Measurements from ENCODE around the gene MEIS2.

MEIS2 gene

DNA sequence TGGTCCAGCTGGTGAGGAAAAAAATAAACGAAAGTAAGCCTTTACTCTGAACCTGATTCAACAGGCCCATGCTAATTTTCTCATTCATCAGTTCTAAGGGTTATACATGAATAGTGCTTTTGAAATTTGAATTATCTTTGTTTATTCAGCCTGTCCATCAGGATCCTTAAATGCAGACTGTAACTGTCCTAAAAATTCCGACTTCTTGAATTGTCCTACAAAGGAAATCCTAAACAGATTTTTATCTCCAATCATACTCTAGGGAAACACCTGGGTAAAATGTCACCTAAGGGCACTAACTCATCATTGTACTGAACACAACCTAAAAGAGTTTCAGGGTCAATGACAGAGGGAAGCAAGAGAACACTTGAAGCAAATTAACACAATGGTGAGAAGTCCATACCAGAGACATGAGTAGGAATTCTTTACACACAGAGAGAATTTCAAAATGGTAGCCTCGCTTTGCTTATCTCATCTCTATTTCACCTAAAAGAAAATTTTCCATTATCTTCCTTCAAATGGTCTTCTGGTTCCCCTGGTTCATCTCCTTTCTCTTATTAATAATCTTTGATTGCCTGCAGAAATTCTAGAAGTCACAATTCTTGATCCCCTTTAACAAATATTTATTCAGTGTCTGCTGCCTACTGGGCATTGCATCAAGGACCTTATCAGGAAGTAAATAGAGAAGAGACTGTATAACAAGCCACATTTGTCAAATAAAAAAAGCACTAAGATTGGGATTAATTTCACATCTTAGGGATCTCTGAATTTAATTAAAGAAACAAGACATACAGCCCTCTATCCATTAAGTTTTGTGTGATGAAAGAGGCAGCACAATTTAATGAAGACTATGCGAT is 182.7 kb downstream of the MEIS2 start:
- DNase-seq, result no peak

DNA sequence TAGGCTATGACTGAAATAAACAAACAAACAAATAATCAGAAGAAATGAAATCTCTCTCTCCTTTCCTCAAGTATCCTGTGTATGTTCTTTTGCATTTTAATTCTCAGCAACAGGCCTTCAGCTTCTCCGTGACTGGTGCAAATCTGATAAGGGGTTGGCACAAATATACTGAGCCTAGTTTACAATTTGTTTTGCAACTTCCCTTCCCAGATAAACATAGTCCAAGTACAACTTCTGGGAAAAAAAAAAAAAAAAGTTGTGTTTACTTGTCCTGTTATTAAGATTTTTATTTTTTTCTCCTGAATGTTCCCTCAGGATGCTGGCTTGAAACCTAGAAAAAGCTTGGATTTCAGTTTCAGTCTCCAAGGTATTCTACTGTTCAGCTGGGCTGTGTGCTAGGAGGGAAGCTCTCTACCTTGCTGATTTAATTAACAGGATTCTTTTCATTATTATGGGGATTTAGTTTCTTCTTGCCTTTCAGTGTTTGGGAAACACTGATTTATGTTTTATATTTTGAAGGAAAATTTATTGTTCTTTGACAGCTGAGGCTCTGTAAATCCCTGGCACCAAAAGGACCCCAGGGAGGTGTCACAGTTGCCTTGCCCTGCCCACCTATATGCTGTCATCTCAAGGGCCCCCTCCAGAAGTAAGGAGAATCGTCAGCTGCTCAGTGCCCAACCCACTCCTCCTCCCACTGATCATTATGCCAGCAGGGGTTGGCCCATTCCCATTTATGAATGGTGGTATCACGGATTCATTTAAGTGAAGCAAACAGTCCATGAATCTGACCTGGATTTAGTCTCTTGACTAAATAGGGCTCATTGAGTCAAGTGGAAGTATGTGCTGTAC is 185.2 kb downstream of the MEIS2 start:
- no peak for DNase-seq

DNA sequence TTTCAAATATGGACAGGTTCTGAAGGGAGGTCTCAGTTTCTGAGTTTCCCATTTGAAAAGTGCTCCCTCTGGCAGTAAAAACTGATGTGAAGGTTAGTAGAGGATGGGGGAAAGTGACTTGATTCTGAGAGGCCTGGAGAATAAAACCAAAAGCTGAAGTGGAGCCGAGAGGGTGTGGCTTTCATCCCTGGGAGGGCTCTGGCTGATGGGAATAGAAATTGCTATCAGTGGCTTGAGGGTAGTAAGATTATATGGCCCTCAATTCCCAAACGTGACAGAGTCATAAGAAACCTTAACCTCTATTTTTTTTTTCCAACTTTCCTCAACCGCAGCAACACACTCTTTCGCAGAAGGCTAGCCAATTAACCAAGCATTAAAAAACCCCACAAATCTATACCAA is 185.9 kb downstream of the MEIS2 start:
- DNase-seq, result no peak

DNA sequence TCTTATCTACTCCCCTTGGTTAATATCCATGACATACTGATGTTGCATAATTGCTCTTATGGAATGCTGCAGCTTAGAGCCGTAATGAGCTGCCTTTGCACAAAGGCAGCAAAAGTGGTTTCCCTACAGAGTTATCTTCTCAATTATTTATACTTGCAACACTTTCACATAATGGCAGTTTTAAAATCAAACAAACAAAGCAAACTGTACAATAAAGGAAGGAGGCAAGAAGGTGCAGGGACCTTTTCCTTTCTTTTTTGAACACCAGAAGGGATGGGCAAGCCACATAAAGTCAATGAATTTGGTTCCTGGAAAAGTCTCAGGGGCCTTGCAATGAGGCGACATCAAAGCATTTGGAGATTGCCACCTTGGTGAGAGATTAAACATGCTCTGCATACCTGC is 188.0 kb downstream of the MEIS2 start:
- DNase-seq, result no peak

DNA sequence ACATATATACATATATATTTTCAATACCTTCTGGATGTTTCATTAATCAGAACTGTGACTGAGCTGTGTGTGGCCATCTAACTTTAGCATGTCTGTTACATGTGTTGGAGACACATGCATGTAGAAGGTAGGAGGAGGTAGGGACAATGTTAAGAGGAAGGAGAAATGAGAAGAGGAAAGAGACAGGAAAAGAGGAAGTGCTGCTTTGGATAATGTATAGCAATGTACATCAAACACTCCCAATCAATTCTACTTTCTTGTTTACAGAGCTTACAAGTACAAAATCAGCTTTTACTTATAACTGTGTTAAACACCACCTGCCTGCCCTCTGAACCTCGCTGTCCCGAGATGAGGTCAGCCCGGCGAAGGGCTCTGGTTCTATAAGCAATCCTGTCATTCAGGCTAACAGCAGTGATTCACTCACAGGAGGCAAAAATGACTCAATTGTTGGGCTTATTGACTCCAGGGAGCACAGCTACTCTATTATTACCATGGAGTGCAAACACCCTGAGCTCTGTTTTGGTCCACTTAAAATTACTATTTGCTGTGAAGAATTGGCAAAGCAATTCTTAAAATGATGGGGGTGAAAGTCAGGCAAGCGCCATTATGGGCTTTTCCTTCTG is 188.9 kb downstream of the MEIS2 start:
- DNase-seq, result no peak

DNA sequence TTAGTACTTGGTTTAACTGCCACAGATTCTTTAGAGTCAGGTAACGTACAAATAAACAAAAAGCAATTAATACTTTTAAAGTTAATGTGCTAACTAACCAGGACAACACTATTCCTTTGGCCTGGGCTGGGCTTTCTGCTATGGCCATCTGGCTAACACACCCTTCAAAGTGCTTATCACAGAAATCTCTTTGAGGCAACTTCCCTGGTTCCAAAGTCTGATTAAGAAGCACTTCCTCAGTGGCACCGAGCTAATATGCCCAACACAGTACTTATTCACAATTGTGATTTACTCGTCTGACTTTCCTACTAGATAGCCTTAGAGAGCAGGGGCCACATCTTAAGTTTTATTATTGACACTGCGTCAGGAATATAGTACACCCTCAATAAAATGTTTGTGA is 191.4 kb downstream of the MEIS2 start:
- DNase-seq, result no peak

DNA sequence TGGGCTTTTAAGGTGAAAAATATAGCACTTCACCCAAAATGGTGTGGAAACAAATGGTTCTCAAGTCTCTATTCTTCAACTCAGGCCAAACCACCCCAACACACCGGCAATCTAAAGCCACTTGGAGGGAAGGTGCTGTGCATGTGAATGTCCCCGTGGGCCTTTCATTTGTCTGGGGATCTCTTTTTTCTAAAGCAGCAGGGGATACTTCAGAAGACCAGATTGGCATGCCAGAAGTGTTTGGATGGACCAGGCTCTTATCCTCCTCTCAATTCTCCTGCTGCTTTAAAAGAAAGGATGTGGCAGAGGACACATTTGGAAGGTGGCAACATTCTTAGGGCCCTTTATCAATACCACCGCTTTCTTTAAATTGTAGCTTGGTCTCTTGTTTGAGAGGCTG is 193.1 kb downstream of the MEIS2 start:
- DNase-seq, result no peak

DNA sequence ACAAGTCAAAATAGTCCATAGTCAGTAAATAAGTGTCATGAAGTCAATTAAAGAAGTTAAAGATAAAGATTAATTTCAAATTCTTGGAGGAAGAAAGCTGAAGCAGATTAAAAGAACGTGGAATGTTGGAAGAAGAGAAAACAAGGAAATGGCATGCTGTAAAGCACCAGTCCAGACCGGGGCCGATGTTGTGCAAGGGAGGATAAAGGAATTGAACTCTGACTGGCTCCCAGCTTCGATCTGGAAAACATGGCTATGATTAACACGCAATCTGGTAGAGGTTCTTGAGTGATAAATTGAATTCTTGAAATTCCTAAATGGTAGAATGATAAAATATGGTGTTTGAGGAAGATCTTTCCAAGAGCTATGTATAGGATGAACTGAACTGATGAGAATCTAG is 194.4 kb downstream of the MEIS2 start:
- DNase-seq, result no peak

DNA sequence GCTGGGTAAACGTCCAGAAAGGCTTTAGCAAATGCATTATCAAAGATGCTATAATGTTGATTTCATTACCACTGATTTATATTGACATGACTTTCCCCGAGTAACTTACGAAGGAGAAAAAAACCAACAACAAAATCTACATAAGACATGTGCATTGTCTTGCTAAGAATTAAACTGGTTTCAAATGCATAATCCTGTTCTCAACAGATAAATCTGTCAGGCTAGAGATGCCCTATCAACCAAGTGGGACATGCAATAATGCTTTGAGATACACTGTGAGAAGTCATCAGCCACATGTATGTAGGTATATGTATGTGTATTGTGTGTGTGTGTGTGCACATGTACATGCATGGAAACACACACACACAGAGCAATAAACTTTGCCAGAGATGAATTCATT is 195.6 kb downstream of the MEIS2 start:
- DNase-seq, result no peak

DNA sequence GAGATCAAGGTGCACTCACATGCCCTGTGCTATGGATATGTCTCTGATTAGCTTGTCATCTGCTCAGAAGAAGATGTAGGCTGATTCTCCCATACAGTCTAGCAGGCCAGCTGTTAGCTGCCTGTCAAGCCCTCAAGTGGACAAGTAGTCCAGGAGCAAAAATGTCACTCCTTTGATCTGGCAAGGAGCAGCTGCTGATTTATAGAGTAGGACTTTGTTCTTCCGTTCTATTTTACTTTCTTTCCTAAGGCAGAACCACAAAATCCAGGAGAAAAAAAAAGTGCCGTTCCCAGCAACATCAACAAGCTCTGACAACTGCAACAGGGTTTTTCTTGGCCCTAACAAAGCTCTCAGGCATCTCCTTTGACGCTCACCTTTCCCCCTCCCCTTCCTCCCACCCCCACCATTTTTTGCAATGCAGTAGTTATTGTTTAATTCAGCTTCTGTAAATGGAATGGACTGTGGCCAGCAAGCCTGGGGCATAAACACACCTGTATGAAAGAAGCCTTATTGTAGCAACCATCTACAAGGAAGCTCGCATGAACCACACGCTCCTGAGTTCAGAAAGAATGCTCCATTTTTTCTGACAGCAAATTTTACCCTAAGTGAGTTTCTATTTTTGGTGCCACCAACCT is 196.3 kb downstream of the MEIS2 start:
- DNase-seq, result no peak

DNA sequence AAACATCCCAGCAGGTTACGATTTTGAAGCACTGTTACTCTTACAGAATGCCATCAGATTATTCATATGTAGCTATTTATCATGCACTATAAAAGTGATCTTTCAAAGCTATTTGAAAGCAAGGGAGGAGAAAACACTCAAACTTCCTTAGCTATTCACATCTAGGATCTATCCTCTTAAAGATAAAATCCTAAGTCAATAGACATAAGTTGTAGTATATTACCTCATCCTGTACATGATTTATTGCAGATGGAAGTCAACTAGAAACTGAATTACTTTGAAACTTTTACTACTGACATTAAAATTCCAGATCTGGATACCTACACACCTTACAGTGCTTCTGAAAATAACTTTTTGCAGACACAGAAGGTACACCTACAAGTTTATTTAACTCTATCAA is 197.2 kb downstream of the MEIS2 start:
- no peak for DNase-seq

DNA sequence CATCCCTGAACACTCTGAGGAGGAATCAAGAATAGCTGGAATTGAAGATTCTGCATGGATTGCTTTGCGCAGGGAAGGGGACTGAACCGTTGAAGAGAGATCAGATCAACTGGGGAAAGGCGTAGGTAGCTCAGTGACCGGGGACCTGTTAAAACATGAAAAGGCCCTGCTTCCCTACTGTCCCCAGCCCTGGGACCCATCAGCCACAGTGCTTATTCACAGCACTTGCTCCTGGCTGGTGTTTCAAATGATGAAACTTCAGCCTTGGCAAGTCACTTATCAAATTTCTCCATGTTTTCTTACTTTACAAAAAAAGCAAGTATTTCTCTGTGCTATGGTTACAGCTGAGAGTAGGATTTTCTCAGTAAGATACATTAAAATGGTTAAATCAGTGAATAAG is 199.3 kb downstream of the MEIS2 start:
- no peak for DNase-seq

DNA sequence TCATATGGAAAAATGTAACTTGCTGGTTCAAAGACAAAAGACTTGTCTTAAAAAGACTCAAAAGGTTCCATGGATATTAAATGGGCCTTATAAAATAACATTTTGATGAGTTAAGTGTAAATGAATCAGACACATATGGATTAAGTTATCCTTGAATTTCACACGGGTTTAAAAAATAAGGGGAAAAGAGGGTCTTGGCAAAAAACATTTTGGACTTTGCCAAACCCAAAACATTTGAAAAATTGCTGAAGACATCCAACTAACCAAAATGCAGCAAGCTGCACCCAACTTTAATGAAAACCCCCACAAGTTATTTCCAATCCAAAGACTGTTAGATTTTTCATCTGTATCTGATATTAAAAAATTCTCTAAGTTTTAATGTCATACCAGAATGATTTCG is 200.7 kb downstream of the MEIS2 start:
- DNase-seq, result no peak

DNA sequence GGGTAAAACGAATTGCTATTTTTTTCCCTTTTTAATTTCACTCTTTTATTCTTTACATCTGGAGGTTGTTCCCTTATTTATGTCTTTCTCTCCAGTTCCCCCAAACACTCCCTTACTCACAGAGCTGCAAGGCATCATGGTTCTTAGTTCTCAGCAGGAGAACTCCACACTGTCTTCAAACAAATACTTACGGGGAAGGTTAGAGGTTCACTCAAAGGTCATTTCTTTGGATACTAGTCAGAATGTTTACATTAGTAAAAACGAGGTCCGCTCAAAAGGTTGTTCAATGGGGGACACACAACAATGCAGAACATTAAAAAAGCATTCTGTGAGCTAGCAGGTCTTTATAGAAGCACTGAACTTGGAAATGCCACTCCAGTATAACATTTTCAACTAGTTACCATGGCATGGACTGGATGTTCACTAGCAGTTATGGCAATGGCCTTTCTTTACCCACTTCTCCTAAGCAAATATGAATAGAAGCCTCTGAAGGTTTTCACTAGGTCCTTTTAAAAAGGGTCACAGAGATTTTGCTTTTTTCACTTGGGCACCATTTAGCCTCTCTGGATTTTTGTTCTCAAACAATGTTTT is 201.7 kb downstream of the MEIS2 start:
- no peak for DNase-seq

DNA sequence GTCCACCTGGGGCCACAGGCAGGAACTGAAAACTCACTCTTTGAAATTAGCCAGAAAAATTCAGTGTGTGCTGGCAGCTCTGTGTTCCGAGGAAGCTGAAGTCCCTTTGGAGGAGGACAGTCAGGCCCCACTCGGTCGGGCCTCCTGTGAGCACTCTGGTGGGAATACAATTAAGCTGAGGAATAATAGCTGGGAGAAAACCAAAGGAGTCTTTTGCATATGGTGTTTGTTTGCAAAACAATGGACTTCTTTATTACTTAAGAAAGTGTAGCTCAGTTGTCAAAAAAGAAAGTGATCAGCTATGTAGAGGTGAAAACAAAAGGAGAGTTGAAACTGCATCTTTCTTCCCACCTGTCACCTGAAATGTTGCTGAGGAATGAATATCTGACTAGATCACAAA is 202.5 kb downstream of the MEIS2 start:
- no peak for DNase-seq

DNA sequence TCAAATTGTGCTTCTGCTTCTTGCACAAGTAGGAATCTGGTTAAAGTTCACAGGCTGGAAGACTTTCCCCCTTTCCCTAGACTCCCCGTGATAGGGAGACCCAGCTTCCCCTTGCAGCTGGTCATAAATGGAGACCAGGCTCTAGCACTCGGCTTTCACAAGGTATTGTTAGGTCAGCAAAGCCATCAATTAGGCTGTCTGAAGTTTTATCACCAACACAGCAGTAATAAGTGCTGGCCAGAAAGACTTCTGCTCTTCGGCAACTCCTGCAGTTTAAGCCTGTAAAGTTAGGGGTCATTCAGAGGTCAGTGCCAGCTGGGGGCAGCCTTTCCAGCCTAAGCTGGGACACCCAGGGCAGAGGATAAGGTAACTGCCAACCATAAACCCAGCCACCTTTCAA is 203.4 kb downstream of the MEIS2 start:
- no peak for DNase-seq

DNA sequence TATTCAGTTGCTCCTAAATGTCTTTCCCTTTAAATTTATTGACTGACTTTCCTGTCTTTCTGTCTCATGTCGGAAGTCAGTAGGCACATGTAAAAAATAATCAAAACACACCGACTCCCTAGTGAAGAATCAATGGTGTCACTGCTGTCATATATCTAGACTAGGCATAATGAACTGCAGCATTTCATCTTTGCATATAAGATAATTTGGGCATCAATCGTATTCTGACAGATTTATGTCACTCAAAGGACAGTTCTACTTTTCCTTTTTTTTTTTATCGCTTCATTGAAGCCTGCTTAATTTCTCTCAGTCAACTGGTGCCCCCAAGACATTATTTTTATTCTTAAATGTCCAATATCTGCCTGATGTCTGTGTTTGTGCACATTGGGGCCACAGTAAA is 206.3 kb downstream of the MEIS2 start:
- DNase-seq, result no peak

DNA sequence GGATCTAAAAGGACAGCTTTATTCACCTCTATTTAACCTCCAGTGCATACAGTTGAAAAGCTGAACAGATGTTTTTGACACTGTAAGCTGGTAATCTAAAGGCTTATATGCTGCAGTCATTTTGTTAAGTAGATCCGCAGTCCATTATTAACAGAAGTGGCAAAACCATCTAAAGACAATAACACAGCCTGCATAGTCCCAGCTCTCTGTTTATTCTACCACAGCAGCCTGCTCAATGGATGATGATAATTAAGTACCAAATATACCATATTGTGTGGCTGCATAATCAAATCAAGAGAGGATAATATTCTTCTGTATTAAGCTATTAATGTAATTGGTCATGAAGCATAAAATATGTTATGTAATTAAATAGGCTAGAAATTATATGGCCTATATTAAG is 207.1 kb downstream of the MEIS2 start:
- DNase-seq, result no peak

DNA sequence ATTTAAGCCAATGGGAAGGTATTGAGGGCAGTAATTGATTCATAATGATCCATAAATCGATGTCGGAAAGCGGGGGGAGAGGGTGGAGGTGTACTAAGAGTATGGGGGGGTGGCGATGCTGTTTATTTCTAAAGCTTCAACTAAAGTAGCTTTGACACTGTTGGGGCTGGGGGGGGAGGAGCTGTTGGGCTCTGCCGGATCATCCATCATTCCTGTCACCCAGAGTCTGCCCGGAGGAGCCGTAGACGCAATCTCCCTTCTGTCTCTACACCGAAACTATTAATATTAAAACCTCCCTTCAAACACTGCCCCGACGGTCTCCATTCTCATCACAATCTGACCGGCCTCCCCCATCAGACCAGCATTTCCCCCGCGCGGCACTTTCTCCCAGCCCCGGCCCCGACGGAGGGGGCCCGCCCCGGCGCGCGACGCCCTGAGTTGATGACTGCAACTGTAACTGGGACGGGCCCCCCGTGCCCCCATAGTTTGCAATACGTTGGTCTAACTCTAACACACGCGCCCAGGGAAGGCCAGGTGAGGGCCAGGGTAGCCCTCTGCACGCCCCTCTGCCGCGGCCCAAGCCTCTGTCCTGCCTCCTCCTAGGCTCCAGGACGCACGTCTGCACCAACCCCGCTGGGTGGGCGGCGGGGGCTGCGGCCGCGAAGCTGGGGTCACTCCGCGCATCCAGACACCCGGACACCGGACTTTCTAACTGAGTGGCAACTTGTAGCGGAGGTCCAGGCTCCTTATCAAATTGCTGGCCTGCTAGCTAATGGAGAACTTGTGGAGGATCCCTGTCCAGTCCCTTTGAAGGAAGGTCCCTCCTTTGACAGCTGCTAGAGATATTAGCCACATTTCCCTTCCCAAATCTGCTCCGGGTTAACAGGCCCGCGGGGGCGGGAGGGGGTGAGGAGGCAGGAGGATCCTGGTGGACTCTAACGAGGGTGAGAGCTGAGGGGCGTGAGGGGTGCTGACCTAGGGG is 212.0 kb downstream of the MEIS2 start:
- DNase-seq, result no peak

DNA sequence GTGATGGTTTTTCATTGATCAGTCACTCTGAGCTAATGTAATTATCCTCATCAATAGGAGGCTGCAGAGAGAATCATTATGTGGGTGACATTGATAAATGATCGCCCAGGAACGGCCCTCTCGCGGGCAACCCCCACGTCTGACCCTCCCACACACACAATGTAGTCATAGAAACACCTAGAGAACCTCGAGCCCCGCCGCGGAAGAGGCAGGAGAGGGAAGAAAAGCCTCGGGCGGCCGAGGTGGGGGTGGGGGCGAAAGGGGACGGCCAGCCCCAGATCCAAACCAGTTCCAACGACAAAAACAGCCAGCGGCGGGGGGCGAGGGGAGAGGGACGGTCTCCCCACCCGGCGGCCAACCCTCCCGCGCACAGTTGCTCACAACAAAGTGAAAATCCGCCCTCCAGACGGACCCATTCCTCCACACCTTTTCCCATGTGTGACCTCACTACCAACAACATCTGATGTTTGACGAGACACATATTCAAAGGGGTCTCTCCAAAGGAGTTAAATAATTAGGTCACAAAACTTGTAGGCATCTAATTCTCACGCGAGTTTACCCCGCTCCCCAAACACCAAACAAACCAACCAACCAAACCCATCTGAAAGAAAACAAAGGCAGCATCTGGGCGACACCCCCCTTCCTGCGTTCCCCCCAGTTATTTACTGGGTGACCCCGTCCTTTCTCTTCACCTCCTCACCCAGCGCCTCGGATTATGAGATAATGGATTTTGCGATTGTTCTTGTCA is 213.0 kb downstream of the MEIS2 start:
- DNase-seq, result no peak

DNA sequence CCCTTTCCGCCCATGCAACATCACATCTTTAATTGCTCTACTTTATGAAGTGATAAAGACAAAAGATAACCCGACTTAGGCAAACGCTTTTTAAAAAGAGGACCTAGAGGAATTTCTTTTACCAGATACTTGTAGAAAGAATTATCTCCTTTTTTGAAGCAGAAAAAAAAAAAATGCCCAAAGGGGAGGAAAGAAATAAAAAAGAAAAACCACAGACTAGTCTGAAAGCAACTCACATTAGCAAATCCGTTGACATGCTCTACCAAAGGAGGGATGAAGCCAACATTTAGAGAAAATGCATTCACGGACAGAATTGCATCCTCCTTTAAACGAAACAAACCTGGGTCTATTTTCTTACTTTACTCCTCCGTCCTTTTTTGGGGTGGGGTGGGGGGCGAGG is 213.6 kb downstream of the MEIS2 start:
- no peak for DNase-seq
